ENCODE data around the gene OTUD4.
"Not testable (repeated sequence)": the region's sequence is repeated elsewhere in the genome, so short reads cannot be mapped to it uniquely, and the experiment has no call there.

OTUD4 gene

GRCh38 chr4:145179281-145179860 lies 1.0 kb downstream of the OTUD4 start:
- no peak for DNase-seq

- no peak for DNase-seq
Observed at GRCh38 chr4:145178740-145179280, 1.6 kb downstream of the OTUD4 start.

- DNase-seq = peak; percentile 29
Observed at GRCh38 chr4:145177906-145178538, 2.4 kb downstream of the OTUD4 start.

GRCh38 chr4:145177511-145177905 lies 2.9 kb downstream of the OTUD4 start:
- no peak for DNase-seq

- no peak for DNase-seq
Observed at GRCh38 chr4:145176641-145177432, 3.6 kb downstream of the OTUD4 start.

- no peak for DNase-seq
Observed at GRCh38 chr4:145171911-145172310, 8.5 kb downstream of the OTUD4 start.

GRCh38 chr4:145170223-145170622 lies 10.2 kb downstream of the OTUD4 start:
- no peak for DNase-seq

- no peak for DNase-seq
Observed at GRCh38 chr4:145168581-145169187, 11.7 kb downstream of the OTUD4 start.

- no peak for DNase-seq
Observed at GRCh38 chr4:145167887-145168286, 12.5 kb downstream of the OTUD4 start.

GRCh38 chr4:145161549-145161948 lies 18.8 kb downstream of the OTUD4 start:
- no peak for DNase-seq

GRCh38 chr4:145156986-145157385 lies 23.4 kb downstream of the OTUD4 start:
- no peak for DNase-seq

- DNase-seq = no peak
Observed at GRCh38 chr4:145155268-145155870, 25.0 kb downstream of the OTUD4 start.

GRCh38 chr4:145154573-145154972 lies 25.8 kb downstream of the OTUD4 start:
- DNase-seq = no peak

- no peak for DNase-seq
Observed at GRCh38 chr4:145153904-145154298, 26.5 kb downstream of the OTUD4 start.

GRCh38 chr4:145153181-145153903 lies 27.0 kb downstream of the OTUD4 start:
- DNase-seq = no peak

- DNase-seq = no peak
Observed at GRCh38 chr4:145148980-145149379, 31.4 kb downstream of the OTUD4 start.

GRCh38 chr4:145136219-145136618 lies 44.2 kb downstream of the OTUD4 start:
- not testable (repeated sequence) for DNase-seq

GRCh38 chr4:145132511-145133098 lies 47.8 kb downstream of the OTUD4 start:
- DNase-seq = no peak

GRCh38 chr4:145131848-145132247 lies 48.5 kb downstream of the OTUD4 start:
- no peak for DNase-seq

- no peak for DNase-seq
Observed at GRCh38 chr4:145130788-145131399, 49.5 kb downstream of the OTUD4 start.

- DNase-seq = no peak
Observed at GRCh38 chr4:145130130-145130529, 50.3 kb downstream of the OTUD4 start.
